Activated CD4-positive, alpha-beta T cell treated with anti-CD3 and anti-CD28 coated beads for 24 hours (primary cell): Measurements from ENCODE around the gene S100A2.

Experiments
- DNase-seq, 2 donors: peaks; one replicate each; pipeline ENCODE4 v3.0.0-alpha.2; 2020; ENCODE audit warnings: low read depth in 2 of 2

S100A2 gene

DNA sequence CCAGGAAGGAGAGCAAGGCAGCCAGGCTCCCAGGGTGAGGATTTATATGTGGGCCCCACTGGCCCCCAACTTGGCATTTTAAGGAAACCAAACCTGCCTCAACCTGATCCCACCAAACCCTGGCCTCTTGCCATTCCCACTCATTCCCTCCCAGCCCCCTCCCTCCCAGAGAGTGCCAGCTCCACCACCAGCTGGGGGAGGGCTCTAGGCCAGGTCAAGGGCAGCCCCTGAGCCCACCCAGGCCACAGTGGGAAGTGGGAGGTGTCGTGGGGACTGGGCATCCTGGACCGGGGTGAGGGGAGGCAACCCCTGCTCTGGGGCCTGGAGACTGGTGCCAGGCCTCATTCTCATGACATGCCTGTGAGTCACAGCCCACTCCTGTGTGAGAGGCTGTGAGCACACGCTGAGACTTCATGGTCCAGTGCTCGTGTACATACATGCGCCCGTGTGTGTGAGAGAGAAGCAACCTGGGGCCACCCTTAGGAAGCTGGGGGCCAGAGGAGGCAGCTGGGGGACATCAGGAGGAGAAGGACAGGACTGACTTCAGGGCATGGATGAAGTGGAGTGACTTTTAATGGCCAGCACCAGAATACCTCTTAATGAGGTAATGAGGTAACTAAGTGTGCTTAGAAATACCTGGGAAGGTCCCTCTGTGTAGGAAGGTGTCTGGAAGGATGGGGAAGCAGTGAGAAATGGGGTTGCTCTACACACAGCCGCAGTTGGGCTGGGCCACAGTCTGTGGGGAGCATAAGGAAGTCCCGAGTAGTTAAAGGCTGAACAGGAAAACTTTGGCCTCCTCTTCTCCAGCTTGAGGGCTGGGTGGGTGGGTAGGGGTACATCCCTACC, at the start of gene S100A2:
Gene S100A2, minus strand, starts transcription at position 316 of the 846 bp plus-strand sequence. CDS start 1,967 bp downstream, outside the sequence.
- peak in 1 of 2 donors; percentile 39 for DNase-seq

DNA sequence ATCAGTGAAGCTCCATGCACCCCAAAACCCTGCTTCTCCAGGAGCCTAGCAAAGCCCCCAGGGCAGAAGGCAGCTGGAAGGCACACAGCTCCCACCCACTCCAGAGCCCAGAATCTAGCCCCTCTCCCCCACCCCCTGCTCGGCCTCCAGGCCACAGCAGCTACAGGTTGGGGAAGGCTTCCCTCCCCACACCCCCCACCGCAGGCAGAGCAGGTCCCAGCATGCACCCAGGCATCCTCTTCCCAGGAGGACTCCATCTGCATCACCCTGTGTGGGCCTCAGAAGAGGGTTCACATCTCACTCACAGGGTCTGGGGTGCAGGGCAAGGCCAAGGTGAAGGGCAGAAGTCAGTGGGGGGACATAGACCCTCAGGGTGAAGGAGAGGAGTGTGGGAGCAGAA, 49.8 kb upstream of the S100A2 start:
- no peak for DNase-seq

DNA sequence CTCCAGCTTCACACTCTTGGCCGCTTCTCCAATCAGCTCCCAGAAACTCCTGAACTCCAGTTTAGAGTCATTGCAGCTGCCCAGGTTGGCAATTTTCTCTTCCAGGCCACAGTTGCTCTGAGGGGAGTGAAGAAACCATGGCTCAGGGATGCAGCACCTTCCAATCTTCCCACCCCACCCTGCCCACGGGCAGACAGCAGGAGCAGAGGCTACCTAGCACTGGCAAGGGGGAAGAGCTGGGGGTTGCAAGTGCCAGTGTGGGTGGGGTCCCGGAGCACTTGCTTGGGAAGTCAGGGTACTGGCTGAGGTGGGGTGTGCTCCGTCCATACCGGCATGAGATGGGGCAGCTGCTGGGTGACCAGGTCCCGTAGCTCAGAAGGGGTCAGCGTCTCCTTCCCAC, 49.3 kb upstream of the S100A2 start:
- no peak for DNase-seq

DNA sequence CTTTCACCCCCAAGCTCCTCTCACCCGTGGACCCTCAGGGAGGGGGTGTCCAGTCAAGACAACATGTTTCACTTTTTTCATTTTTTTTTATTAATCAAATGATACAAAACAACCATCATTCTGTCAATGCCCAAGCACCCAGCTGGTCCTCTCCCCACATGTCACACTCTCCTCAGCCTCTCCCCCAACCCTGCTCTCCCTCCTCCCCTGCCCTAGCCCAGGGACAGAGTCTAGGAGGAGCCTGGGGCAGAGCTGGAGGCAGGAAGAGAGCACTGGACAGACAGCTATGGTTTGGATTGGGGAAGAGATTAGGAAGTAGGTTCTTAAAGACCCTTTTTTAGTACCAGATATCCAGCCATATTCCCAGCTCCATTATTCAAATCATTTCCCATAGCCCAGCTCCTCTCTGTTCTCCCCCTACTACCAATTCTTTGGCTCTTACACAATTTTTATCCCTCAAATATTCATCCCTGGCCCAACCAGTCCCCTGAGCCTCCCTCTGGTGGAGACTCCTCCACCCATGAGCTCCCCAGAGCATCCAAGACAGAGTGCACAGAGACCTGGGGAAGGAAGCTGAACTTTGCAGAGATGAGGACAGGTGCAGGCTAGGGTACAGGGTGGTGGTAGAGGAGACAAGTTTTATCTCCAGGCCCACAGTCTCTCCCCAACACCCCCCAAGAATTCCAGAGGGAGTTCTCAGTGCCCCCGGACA, 48.7 kb upstream of the S100A2 start:
- no peak for DNase-seq

DNA sequence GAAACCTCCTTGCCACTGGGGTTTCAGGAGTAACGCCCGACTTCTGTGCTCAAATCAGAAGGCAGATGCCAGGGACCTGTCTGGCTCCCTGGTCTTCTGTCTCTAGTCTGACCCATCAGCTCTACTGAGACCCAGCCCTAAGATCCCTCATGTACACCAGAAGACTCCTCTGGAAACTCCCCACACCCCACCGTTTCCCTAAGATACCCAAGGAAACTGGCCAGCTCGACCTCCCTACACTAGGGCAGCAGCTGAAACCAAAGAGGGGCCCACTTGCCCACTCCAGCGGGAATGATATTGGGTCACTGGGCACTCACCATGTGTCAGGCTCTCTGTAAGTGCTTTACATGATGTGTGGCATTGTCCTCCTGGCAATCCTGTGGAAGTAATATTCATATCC, 47.8 kb upstream of the S100A2 start:
- DNase-seq: no peak

DNA sequence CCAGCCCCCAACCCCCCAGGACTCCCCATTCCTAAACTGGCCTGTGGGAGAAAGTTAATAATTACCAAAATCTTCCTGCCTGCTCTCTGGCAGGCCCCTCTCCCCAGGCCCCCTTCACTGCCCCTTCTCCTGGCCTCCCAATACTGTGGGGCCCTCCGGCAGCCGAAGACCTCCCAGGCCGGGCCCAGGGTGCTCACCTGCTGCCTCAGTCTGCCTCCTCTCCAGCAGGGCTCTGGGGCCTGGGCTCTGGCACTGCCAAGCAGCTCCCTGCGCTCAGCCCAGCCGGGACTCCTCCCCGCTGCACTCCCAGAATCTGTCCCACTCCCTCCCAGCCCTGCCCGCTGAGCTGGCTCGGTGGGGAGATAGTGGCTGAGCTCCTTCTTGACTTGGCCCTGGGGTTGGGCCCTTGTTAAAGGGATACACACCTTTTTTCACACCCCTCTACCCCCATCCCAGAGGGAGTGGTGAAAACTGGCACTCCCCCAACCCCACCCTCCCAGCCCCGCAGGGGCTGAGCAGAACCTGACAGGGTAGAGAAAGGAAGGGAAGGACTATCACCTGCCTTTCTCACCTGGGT, 47.2 kb upstream of the S100A2 start, which contains the start of gene S100A16:
Gene S100A16, minus strand, starts transcription at position 383 of the 577 bp plus-strand sequence. CDS start 4,986 bp downstream, outside the sequence.
- no peak for DNase-seq

DNA sequence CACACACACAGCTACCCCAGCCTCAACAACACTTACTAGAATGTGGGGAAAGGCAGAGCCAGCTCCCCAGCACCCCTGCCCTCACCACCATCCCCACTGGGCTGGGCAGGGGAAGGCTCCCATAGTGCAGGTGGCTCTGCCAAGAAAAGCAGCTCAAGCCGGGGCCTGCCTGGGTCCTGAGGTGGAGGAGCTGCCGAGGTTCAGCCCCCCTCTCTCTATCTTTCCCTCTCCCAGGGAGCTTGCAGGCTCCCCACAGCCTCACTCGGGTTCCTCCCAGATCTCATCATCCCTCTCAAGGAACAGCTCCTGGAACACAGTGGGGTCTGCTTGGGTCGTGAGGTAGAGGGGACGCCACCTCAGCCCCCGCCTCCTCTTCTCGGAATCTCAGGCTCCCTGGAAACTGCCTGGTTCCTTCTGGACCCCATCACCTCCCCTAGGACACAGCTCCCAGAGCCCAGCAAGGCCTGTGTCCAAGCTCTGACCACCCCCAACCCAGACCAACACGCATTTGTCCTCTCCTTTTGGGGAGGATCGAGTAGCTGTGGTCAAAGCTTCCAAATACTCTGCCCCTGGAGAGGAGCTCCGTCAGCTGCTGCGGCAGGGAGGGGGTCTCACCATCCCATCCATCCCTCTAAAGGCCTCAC, 46.6 kb upstream of the S100A2 start:
- no peak for DNase-seq

DNA sequence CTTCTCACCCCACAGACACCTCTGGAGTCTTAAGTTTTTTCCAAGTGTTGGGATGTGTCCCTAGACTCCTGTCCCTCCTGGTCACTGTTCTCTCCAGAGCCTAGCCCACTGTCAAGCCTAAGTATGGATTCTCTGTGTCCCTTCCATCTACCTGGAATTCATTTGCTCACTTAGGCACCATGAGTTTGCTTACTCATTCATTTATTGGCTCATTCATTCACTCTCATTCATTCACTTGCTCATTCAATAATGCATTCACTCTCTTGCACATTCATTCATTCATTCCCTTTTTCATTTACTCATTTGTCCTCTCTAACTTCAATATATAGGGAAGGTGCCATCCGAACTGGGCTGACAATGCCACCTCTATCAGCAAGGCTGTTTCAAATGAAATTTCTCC, 45.7 kb upstream of the S100A2 start:
- no peak for DNase-seq

DNA sequence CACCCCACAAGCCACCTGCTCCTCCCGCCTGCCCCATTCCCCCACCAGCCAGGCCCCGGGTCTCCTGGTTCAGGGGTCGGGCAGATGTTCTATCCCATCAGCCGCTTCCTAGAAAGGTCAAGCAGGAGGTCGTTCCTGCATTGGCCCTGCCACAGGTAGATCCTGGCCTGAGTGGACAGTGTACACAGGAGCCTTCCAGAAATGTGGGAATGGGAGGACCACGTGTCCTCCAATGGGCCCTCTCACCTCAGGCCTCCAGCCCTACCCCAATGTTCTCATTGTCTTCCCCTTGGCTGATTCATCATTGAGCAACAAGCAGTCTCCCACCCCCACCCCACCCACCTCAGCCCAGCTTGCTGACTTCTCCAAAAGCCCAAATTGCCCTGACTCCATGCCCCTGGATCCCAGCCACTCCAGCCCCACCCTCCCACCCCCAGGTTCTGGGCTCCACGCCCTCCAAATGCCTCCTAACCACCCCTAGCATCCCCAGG, 45.2 kb upstream of the S100A2 start:
- no peak for DNase-seq

DNA sequence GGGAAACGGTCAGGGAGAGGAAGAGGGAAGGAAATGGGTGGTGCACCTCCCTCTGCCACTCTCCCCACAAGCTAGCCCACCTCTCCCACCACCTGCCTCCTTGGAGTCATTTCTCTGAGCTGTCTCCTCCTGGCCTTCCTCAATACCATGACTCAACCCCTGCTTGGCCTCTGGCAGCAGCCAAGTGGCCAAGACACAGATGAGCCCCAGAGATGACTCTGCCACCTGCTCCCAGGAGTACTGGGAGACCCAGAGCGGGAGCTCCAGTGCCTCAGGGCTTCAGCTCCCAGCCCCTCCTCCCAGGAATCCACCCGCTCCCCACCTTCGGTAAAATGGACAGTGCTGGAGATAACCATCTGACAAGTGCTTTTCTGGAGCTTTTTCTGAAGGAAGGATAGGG, 44.7 kb upstream of the S100A2 start:
- DNase-seq: no peak

DNA sequence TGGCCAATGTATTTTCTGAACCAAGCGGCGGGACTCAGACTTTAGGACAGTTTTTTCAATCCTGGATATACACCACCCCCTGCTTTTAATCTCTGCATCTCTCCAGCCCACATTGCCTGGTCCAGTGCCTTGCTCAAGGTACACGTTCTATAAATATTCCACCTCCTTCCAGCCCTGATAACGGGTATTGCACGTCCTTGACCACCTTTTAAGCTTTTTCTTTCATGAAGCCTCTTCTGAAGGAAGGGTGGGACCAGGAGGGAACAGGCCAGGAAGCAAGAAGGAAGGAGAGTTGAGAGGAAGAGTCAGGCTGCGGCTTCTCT, 43.9 kb upstream of the S100A2 start:
- no peak for DNase-seq

DNA sequence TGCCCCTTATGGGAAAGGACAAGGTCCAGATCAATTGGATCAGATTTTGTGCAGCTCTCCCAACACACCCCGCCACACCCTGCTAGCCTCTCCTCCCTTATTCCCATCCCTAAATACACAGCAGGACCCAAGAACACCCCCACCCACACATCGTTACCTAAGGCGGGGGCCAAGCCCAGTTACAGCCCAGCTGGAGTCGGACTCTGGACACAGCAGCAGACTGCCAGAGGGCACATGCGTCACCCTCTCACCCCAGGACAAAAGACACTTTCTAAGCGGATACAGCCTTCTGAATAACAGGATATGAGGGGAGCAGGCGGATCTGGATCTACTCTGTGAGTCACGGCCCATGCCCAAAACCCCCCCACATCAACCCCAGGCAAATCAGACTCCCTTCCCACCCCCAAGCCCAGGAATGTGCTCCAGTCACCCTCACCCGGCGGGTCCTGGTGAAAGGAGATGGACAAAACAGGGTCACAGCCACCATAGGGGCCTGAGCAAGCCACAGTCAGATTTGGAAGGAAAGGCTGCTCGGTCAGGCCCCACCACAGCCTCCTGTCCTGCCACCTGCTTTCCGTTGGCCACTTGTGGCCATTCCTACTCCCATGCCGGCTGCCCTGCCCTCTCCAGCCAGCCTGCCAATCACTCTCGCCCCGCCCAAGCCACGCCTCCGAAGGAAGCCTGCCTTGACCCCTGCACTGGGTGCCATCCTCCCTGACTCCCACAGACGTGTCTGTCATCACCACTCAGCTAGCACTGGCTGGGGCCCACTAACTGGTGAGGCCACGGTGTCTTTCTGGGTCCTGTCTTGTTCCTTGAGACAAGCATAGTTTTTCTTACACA, 43.3 kb upstream of the S100A2 start:
- DNase-seq: no peak

DNA sequence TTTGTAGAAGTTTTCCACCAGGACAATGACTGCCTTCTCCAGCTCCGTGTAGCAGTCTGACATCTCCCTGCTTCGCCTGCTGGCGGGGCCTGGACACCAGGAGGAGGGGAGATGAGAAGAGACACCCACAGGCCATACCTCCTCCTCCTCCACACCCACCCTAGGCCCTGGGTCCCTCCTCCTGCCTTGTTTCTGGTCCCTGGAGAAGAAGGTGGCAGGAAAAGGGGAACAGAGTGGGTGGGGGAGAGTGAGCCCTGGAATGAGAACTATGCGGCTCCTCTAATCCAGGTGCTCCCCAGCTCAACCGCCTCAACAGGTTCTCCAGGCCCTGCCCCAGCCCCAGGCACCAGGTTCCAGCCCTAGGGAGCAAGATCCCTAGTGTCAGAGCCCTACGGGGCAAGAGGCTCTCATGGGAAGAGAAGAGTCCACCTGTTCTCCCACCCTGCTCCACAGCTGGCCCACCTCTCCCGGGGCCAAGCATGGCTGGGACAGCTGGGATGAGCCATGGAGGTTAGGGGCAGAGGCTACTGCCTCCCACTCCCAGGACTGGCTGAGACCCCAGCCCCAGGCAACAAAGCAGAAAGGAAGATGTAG, 42.5 kb upstream of the S100A2 start:
- DNase-seq: no peak

DNA sequence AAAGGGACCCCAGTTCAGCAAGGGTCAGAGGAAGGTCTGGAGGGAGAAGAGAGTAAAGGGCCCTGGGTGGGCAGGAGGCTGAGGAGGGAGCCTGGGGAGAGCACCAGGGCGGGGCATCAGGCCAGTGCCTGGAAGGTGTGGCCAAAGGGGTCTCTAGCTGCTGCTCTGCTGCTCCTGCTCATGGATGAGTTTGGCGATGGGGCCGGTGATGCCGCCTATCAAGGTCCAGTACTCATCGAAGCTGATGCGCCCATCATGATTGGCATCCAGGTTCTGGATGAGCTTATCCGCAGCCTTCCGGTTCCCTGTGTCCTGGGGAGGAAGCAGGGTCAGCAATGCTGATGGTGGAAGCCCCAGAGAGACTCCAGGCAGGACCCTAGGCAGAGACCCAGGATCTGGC, 41.7 kb upstream of the S100A2 start:
- DNase-seq: no peak

DNA sequence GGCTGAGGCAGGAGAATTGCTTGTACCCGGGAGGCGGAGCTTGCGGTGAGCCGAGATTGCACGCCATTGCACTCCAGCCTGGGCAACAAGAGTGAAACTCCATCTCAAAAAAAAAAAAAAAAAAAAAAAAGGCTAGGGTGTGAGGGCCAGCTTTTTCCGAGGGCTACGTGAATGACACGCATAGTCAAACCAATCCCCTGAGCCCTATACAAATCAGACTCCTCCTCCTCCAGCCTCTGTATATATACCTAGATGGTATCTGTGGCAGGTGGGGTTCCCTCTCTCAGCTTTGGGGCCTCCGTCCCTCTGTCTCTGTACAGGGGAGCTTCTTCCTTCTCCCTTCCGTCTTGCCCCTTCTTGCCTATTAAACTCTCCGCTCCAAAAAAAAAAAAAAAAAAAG, 40.5 kb upstream of the S100A2 start:
- DNase-seq: no peak

DNA sequence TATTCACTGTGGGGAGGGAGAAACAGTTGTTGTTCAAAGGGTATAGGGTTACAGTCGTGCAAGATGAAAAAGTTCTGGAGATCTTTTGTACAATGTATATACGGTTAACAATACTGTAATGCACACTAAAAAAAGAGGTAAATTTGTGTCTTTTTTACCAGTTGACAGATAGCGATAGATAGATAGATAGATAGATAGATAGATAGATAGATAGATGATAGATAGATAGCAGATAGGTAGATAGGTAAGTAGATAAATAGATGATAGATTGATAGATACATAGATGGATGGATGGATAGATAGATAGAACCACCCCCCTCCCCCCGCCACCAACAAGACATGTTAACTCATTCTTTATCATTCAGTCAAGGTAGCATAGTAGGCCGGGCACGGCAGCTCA, 37.1 kb upstream of the S100A2 start:
- no peak for DNase-seq

DNA sequence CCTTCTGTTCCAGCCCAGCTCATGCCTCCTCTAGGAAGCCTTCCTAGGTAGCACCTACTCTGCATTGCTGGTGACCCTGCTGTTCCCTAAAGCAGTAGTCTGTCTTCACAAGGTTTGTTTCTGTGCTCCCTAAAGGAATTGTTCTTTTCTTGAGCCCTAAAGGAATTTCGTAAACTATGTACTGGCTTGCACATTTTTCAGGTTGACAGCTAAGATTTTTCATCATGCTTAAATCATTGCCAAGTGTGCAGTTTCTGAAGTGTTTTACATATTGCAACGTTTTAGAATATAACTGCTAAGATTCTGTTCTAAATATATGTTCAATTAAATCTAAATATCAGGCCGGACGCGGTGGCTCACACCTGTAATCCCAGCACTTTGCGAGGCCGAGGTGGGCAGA, 34.2 kb upstream of the S100A2 start:
- no peak for DNase-seq

DNA sequence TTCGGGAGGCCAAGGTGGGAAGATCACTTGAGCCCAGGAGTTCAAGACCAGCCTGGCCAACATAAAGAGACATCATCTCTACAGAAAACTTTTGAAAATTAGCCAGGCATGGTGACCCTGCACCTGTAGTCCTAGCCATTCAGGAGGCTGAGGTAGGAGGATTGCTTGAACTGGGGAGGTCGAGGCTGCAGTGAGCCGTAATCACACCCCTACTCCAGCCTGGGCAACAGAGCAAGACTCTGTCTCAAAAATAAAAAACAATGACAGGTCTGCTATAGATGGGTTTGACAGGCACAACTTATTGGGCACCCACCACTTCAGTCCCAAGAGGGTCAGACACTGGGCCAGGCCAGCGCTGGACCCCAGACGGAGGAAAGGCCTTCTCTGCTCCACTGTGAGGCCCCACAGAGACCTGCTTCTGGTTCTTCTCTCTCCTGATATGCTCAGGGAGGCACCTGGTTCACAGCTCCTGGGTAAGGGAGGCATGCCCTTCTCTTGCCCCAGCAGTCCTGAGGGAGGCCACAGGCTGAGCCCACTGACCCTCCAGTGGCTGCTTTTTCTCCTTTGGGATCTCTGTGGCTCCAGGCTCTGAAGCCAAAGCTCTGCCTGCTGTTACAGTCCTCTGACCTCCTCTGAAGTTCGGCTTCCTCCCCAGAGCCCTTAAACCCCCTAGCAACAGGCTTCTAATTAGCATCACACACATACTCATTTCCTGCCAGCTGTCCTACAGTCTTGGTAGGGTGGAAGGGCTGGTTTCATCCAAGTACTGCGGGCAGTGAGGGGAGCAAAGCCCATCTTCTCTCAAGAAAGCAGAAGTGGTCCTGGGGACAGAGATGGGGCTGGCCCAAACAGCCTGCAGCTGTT, 32.9 kb upstream of the S100A2 start:
- no peak for DNase-seq

DNA sequence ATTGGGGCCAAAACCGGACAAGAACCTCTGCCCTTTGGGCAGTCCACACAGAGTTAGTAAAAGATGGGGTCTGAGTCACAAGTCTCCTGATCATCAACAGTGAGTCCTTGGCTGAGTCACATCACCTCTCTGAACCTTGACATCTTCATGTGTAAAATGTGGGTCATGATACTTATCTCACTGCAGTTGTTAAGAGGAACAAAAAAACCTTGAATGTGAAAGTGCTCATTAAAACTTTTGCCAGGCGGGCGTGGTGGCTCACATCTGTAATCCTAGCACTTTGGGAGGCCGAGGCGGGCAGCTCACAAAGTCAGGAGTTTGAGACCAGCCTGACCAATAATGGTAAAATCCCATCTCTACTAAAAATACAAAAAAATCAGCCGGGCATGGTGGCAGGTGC, 31.6 kb upstream of the S100A2 start:
- no peak for DNase-seq

DNA sequence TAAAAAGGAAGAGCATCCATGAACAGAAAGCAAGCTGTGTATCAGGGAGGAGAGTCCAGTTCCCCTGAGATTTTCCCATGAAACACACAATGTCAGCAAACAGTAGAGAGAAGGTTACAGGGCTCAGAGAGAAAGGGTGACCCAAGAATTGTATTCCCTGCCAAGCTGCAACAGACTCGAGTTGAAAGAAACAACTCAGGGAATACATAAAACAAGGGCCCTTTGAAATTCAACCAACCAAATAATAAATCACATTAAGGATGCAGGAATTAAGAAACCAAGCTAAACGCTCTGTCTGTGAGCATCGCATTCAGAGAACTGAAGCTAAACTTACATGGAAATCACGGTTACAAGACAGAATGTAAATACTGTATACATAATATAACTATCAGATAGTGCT, 27.1 kb upstream of the S100A2 start:
- no peak for DNase-seq
